ENCODE measurements around the gene CPNE5.

- TF ChIP-seq CTCF (conservative IDR thresholded peaks at IDR 0.05 in 1 of 2, IDR thresholded peaks at IDR 0.05 in 1 of 2; ENCODE audit: low read depth in 1 of 2, low read length in 2 of 2) (no peak), EZH2 (IDR thresholded peaks at IDR 0.05; ENCODE audit: low read length, missing control alignments) (no peak)
These were observed 44.6 kb downstream of the CPNE5 start for GRCh38 chr6:36794713-36795065.
